Motor neuron (in vitro differentiated cells): Measurements from ENCODE around the gene TENT5C. TPM values are rescaled to one million over a fixed set of nuclear protein-coding genes. Genes with fewer than 3 reads are reported as not detected.

Source experiments
- ATAC-seq, 8 experiments: fragments of 200-7000 bp; cut with Tn5 transposase; replicated peaks in 6 of 8; 2 replicates each; pipeline ENCODE4 v1.8.0; 2021; ENCODE audit warnings: mild to moderate bottlenecking in 8 of 8, moderate library complexity in 8 of 8
- H3K27ac ChIP-seq, 2 donors: fragments of 250-450 bp; sonication (Bioruptor Pico); 2 replicates each; pipeline ENCODE4 v1.9.0; 2021; ENCODE audit warnings: antibody characterized with exemption in 2 of 2, mild to moderate bottlenecking in 2 of 2, moderate library complexity in 1 of 2
- H3K4me1 ChIP-seq, 2 donors: fragments of 250-450 bp; sonication (Bioruptor Pico); replicated peaks in 1 of 2; 2 replicates each; pipeline ENCODE4 v1.6.1; 2021; ENCODE audit warnings: antibody characterized with exemption in 2 of 2, mild to moderate bottlenecking in 2 of 2, moderate library complexity in 1 of 2
- H3K4me3 ChIP-seq, 5 donors: fragments of 250-450 bp; sonication (Bioruptor Pico); 2 replicates each; pipeline ENCODE4 v1.9.0; 2021; ENCODE audit warnings: antibody characterized with exemption in 5 of 5, mild to moderate bottlenecking in 5 of 5, moderate library complexity in 4 of 5
- WGBS, 10 experiments: fragments of 450-650 bp; shearing (Covaris generic); methylation state at CpG; one replicate each; pipeline ENCODE4 v1.0.0; 2022; 5-methylcytosine and 5-hydroxymethylcytosine counted together
- in situ Hi-C, 9 experiments: fragments of 400-800 bp; cut with MboI; loops; one replicate each; pipeline ENCODE4 v1.15.0; 2021; ENCODE audit warnings: low sequenced_read_pairs in 9 of 9, low pct_unique_long_range_greater_than_20kb in 2 of 9; ENCODE audit not compliant: unreplicated experiment in 9 of 9
- total RNA-seq, 8 experiments: library from RNA; unstranded; fragments of 300-600 nt; gene quantifications; 2 replicates each; pipeline versions ENCODE4 v1.2.3 to v1.2.4, GENCODE V29; 2022

TENT5C gene
- total RNA-seq, 8 experiments from 2014 or later: 0.05 to 1.4 (median 0.56) TPM

DNA sequence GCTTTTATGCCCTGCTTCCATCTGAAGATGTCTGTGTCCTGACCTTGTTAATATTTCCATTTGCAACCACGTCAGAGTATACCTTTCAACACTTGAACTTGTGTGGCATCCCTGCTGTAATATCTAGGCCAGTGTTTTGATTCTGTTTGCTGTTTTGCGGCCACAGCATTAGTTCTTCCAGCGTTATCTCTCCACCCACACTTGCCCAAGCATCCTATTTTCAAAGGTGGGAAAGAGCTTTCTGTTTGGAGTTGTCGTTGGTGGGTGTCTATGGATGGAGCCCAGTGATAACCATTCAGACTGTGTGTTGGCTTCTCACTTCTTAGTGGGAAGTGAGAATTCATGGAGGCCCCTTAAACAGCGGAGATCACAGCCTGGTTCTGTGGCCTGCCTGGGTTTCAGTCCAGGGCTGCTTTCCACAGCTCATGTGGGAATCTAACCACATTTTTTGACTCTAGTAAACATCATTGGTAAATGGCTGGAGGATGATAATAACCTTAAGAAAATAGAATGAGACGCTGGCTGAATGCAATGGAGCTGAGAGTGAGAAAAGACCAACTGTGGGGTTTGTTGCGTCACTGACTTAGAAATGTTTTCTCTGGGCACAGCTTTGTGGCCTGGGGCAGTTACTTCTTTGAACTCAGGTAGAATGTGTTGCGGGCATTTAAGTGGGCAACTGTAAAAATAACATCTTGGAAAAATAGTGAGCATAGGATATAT is 7.6 kb downstream of the TENT5C start:
- Histone ChIP-seq H3K27ac (no peak overlapping the region), H3K4me3 (no peak overlapping the region), H3K4me1 (no peaks in the 10 kb centered on the region)
- 40 to 89% (median 74%) methylated on average over 1 to 8 of the region's 8 CpGs; no CpG with 5 or more reads in 1 of the 10 experiments for WGBS, 10 experiments
- ATAC-seq: peak in 4 of 8 experiments; percentile 11 to 55 (median 22)
- in situ Hi-C loops: no loop called here

DNA sequence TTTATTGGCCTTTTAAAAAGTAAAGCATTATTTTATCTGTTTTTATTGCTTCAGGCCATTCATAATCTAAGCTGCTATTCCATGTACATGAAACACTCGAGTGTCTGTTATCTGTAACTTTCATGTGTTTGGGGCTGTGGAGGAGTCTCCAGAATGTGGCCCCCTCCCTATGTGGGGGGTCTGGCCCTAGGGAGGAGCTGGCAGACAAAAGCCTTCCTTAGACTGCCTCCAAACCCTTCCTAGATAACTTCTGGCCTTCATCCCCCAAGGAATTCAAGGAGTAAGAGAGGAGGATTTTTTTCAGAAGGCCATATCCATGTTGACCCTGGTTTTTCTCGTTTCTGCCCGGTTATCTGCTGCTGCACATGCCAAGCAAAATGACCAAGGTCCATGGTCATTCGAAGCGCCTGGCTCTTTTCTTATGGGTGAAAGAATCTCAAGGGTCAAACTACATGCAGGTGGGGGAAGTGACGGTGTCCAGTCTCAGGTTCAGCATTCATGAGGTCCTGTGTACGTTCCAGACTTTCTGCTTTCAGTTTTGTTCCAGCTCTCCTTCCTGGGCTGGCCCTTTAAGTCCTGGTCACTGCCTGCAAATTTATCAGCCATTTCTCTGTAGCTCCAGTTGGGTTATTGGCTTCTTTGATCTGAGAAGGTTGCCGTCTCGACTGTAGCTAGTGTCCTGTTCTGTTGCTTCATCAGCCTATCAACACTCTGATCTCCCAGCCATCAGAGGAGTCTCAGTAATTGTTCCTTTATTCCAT is 8.3 kb downstream of the TENT5C start:
- no peaks in the 10 kb centered on the region for H3K4me1 ChIP-seq
- ATAC-seq: no peak
- H3K4me3 ChIP-seq: no peak overlapping the region
- WGBS, 10 experiments: 60 to 93% (median 73%) methylated on average over 2 to 9 of the region's 9 CpGs
- H3K27ac ChIP-seq: no peak overlapping the region
- in situ Hi-C loops: no loop called here

DNA sequence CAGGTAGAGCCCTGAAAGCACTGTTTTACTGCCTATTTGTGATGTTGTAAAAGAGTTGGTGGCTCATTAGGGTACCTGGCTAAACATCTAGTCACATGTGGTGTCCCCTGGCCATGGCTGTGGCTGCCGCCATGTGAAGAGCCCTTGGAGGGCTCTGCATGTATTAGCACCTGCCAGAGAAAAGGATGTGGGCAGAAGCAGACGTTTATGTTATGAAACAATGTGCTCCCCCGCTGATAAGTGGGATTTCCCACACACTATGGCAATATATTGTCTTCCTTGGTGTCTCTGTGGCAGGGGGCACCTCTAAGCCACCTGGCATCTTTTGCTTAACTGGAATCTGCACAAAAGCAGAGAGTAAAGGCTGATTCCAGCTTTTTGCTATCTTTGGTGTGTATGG is 9.6 kb downstream of the TENT5C start:
- in situ Hi-C loops: no loop called here
- no peak for ATAC-seq
- no peak overlapping the region for H3K27ac ChIP-seq

DNA sequence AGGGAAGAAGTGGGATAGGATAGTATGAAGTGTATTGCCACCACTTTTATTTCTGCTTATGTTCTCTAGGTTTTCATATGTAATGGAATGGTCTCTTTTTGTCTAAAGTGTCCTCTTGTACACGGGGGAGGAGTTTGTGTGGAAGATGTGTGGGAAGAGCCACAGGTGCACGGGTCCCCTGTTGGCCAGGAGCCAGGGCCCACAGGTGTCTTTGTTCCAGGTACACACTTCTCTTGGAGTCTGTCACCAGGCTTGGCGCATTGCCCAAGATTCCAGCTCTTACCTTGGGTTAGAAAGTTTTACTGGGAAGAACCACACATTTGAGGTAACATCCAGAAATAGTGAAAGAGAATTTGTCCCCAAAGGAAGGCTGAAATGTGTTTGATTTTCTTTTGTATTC is 10.5 kb downstream of the TENT5C start:
- no peaks in the 10 kb centered on the region for H3K4me1 ChIP-seq
- H3K4me3 ChIP-seq: no peak overlapping the region
- ATAC-seq: no peak
- WGBS, 10 experiments: 69 to 100% (median 80%) methylated on average over 1 to 3 of the region's 3 CpGs; no CpG with 5 or more reads in 6 of the 10 experiments
- no peak overlapping the region for H3K27ac ChIP-seq
- in situ Hi-C loops: no loop called here

More for the DNA sequence above, 9.6 kb downstream of the TENT5C start:
- 41 to 100% (median 88%) methylated on average over 1 to 3 of the region's 3 CpGs; no CpG with 5 or more reads in 2 of the 10 experiments for WGBS, 10 experiments
- Histone ChIP-seq H3K4me1 (no peaks in the 10 kb centered on the region), H3K4me3 (no peak overlapping the region)

DNA sequence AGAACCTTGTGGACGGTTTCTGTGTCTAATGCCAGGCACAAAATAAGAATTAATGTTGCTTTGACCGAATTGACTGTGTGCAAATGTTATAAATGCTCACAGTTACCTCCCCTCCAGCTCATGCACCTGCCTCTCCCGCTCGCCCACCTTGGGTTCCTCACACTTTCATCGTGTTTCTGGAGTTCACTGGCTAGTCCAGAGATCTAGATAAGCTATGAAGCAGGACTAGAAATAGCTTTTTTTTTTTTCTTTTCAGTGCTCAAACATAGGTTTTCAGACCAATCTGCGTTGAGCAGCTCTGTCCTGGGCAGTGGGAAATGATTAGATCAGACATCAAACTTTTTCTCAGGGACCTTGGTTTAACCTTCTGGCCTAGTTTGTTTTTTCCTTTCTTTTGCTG is 11.1 kb downstream of the TENT5C start:
- WGBS, 10 experiments: 50 to 100% (median 66%) methylated on average over 1 to 6 of the region's 6 CpGs
- Histone ChIP-seq H3K27ac (no peak overlapping the region), H3K4me3 (no peak overlapping the region), H3K4me1 (no peaks in the 10 kb centered on the region)
- in situ Hi-C loops: no loop called here
- ATAC-seq: no peak

DNA sequence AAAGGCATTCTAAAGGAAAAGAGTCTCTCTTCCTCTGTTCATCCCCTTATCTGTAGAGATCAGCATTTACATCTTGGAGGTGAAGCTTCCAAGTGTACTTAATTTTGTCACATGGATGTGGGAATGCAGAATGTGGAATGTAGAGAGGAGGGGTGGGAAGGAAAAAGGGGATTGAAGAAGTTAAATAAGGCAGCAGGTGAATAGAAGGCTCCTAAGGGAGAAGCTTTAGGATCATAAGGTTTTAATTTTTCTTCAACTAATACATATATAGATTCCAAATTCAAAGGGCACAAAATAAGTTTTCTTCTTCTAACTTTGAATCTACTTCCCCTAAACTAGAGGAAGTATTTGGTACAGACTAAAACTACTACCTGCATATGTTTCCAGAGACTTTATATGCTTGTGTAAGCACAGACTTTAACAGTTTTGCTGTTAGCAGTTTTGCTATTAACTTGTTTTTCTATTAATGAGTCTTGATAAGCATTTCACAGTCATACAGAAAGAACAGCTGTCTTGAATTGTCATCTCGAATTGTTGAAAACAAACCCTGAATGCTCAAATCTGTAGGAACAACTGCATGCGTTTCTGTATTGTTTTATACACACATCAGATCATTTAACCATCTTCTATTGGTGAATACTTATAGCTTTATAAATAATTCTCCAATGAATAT is 12.7 kb downstream of the TENT5C start:
- no peak for ATAC-seq
- in situ Hi-C loops: no loop called here
- 50 to 100% (median 60%) methylated on average over 1 to 2 of the region's 2 CpGs; no CpG with 5 or more reads in 1 of the 10 experiments for WGBS, 10 experiments
- Histone ChIP-seq H3K27ac (no peak overlapping the region), H3K4me3 (no peak overlapping the region), H3K4me1 (no peaks in the 10 kb centered on the region)

DNA sequence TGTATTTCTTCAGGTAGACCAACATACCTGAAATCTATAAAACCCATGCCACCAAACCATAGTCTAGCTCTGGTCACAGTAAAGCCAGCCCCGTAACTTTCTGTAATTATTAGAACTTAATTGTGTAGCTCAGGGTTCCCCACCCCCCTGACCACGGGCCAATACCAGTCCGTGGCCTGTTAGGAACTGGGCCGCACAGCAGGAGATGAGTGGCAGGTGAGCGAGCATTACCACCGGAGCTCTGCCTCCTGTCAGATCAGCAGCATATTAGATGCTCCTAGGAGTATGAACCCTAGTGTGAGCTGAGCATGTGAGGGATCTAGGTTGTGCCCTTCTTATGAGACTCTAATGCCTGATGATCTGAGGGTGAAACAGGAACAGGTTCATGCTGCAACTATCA is 14.6 kb downstream of the TENT5C start:
- Histone ChIP-seq H3K4me1 (no peaks in the 10 kb centered on the region), H3K27ac (no peak overlapping the region), H3K4me3 (no peak overlapping the region)
- ATAC-seq: no peak
- in situ Hi-C loops: no loop called here
- WGBS, 10 experiments: 83 to 97% (median 87%) methylated on average over 1 to 6 of the region's 6 CpGs; no CpG with 5 or more reads in 4 of the 10 experiments

DNA sequence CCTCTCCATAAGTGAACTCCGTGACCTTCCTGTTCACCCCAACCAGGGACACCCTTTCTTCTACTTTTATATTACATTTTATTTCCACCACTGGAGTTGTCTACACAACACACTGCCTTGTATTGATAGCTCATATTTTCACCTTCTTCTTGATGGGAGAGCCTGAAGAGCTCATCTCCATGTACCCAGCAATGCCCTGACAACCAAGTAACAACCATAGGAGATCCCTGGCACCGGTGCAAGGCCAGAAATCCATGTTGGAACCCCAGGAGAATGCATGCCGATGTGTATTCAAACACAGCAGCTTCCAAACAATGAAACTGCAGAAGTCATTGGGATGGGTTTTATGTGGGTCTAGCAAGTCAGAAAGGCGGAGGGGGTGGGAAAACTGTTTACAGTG is 15.5 kb downstream of the TENT5C start:
- H3K4me3 ChIP-seq: no peak overlapping the region
- in situ Hi-C loops: no loop called here
- H3K27ac ChIP-seq: no peak overlapping the region
- ATAC-seq: peak in 1 of 8 experiments; percentile 44
- 50 to 92% (median 68%) methylated on average over 2 to 4 of the region's 4 CpGs; no CpG with 5 or more reads in 1 of the 10 experiments for WGBS, 10 experiments
- no peaks in the 10 kb centered on the region for H3K4me1 ChIP-seq

DNA sequence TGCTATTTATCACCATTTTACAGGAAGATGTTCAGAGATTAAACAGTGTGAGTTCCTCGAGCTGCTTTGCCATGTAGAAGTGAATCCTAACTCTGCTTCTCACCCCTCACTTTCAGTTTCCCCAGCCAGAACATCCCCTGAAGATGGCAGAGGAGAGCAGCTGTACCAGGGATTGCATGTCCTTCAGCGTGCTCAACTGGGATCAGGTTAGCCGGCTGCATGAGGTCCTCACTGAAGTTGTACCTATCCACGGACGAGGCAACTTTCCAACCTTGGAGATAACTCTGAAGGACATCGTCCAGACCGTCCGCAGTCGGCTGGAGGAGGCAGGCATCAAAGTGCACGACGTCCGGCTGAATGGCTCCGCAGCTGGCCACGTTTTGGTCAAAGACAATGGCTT is 16.9 kb downstream of the TENT5C start:
- H3K4me1 ChIP-seq: no peaks in the 10 kb centered on the region
- H3K27ac ChIP-seq: no peak overlapping the region
- 48 to 100% (median 84%) methylated on average over 1 to 14 of the region's 14 CpGs; no CpG with 5 or more reads in 1 of the 10 experiments for WGBS, 10 experiments
- in situ Hi-C loops: no loop called here
- peak in 1 of 8 experiments; percentile 28 for ATAC-seq
- no peak overlapping the region for H3K4me3 ChIP-seq

DNA sequence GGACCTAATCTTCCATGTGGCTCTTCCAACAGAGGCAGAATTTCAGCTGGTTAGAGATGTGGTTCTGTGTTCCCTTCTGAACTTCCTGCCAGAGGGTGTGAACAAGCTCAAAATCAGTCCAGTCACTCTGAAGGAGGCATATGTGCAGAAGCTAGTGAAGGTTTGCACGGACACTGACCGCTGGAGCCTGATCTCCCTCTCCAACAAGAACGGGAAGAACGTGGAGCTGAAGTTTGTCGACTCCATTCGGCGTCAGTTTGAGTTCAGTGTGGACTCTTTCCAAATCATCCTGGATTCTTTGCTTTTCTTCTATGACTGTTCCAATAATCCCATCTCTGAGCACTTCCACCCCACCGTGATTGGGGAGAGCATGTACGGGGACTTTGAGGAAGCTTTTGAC is 17.3 kb downstream of the TENT5C start:
- in situ Hi-C loops: no loop called here
- H3K27ac ChIP-seq: no peak overlapping the region
- H3K4me1 ChIP-seq: no peaks in the 10 kb centered on the region
- WGBS, 10 experiments: 70 to 100% (median 89%) methylated on average over 1 to 9 of the region's 9 CpGs; no CpG with 5 or more reads in 2 of the 10 experiments
- ATAC-seq: no peak
- no peak overlapping the region for H3K4me3 ChIP-seq

DNA sequence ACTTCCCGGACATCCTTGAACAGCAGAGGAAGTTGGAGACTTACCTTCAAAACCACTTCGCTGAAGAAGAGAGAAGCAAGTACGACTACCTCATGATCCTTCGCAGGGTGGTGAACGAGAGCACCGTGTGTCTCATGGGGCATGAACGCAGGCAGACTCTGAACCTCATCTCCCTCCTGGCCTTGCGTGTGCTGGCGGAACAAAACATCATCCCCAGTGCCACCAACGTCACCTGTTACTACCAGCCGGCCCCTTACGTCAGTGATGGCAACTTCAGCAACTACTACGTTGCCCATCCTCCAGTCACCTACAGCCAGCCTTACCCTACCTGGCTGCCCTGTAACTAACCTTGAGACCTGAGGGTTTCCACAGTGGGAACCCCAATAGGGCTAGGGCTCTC is 17.9 kb downstream of the TENT5C start:
- Histone ChIP-seq H3K4me1 (no peaks in the 10 kb centered on the region), H3K4me3 (no peak overlapping the region), H3K27ac (no peak overlapping the region)
- no peak for ATAC-seq
- in situ Hi-C loops: no loop called here
- 39 to 97% (median 92%) methylated on average over 2 to 13 of the region's 13 CpGs; no CpG with 5 or more reads in 2 of the 10 experiments for WGBS, 10 experiments

DNA sequence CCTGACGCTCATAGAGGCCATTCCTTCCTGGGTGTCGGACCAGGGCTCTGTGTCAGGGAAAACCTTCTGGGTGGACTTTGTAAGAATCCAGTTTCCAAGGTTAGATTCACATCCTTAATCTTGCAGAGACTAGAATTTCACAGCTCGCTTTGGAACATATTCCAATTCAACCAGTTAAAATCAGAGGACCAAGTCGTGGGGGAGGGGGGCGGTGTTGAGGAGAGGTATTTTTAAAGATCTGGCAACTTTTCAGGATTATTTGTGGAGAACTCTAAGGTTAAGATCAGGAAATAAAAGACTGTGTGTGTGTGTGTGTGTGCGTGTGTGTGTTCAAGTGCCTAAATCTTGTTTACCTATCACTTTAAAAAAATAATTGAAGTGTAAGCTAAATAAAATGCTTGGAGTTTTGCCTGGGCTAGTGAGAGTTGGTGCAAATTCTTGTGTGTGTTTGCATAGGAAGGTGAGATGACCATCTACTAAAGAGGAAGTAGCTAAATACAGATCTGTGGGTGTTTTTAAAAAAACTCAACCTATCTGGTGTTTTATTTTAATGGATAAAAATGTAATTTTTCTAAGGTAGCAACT is 21.8 kb downstream of the TENT5C start:
- no peak overlapping the region for H3K27ac ChIP-seq
- whole genome bisulfite sequencing, 10 experiments: 71 to 100% (median 80%) methylated on average over 1 to 6 of the region's 6 CpGs; no CpG with 5 or more reads in 1 of the 10 experiments
- no peaks in the 10 kb centered on the region for H3K4me1 ChIP-seq
- in situ Hi-C loops: no loop called here
- no peak overlapping the region for H3K4me3 ChIP-seq
- no peak for ATAC-seq

DNA sequence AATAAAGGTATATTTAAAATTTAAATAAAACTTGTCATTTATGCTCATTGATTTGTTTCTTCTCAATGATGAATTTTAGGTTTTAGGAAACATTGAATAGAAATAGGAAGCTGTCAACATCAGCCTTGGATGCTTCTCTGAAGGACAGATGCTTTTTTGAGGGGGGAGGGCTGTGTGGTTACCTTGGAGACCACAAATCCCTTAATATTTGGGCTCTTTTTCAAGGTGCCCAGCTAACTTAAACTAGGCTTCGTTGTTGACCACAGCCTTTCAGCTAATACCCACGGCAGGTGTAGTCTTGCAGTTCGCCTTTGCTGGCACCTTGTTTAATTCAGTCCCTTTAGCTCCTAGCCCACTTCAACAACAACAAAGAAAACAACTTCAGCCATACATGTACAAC is 22.5 kb downstream of the TENT5C start:
- in situ Hi-C loops: no loop called here
- ATAC-seq: no peak
- WGBS, 10 experiments: 40 to 88% (median 73%) methylated on average over 1 to 3 of the region's 3 CpGs; no CpG with 5 or more reads in 3 of the 10 experiments

More for the DNA sequence above, 22.5 kb downstream of the TENT5C start:
- no peaks in the 10 kb centered on the region for H3K4me1 ChIP-seq
- H3K27ac ChIP-seq: no peak overlapping the region
- no peak overlapping the region for H3K4me3 ChIP-seq
